CD4-positive, alpha-beta T cell (primary cell): ENCODE results near the gene TRMT10A. TPM values are rescaled to one million over a fixed set of nuclear protein-coding genes. Genes with fewer than 3 reads are reported as not detected.

Experiments
- ATAC-seq: fragments of 200-7000 bp; cut with Tn5 transposase; one replicate; pipeline ENCODE4 v1.10.0; 2022; ENCODE audit warnings: mild to moderate bottlenecking; ENCODE audit not compliant: poor library complexity
- CTCF ChIA-PET: fragments of 350-600 bp; sonication (Branson Sonifier 250); formaldehyde crosslinking; loops from one replicate; lab custom pipeline; 2021; ENCODE audit warnings: antibody characterized with exemption, inconsistent platforms; lab: Charles Lee
- POLR2A ChIA-PET: fragments of 350-600 bp; sonication (Branson Sonifier 250); formaldehyde crosslinking; loops from one replicate; lab custom pipeline; 2021; ENCODE audit warnings: antibody characterized with exemption, inconsistent platforms; lab: Charles Lee
- DNase-seq, 14 experiments: peaks; one replicate each; pipeline ENCODE4 v3.0.0-alpha.2; 2013 to 2020; ENCODE audit warnings: mixed read lengths in 2 of 14
- H3K27ac ChIP-seq, 2 donors: one replicate each; pipeline versions ENCODE4 v1.5.1 to v1.7.0; 2013; ENCODE audit warnings: low read length in 2 of 2, low read depth in 1 of 2, mild to moderate bottlenecking in 1 of 2
- H3K27me3 ChIP-seq, 2 experiments: 1 replicate in 1 of 2; 2 replicates in 1 of 2; pipeline versions ENCODE4 v1.6.1 to v1.7.0; 2013; ENCODE audit warnings: low read length in 2 of 2, control low read depth in 1 of 2, mild to moderate bottlenecking in 1 of 2, moderate library complexity in 1 of 2; ENCODE audit not compliant: insufficient read depth in 2 of 2, control insufficient read depth in 1 of 2
- H3K36me3 ChIP-seq: one replicate; pipeline ENCODE4 v1.6.1; 2013; ENCODE audit warnings: low read length, control low read depth; ENCODE audit not compliant: insufficient read depth
- H3K4me1 ChIP-seq: one replicate; pipeline ENCODE4 v1.6.1; 2013; ENCODE audit warnings: low read length, control low read depth; ENCODE audit not compliant: insufficient read depth
- H3K4me3 ChIP-seq: one replicate; pipeline ENCODE4 v1.5.1; 2013; ENCODE audit warnings: mild to moderate bottlenecking, low read length, moderate library complexity
- H3K9me3 ChIP-seq, 2 experiments: 1 replicate in 1 of 2; 2 replicates in 1 of 2; pipeline versions ENCODE4 v1.6.1 to v1.7.0; 2013; ENCODE audit warnings: low read length in 2 of 2, mild to moderate bottlenecking in 2 of 2, control low read depth in 1 of 2, moderate library complexity in 1 of 2; ENCODE audit not compliant: control insufficient read depth in 1 of 2, insufficient read depth in 1 of 2
- H3K27ac Mint-ChIP-seq: one replicate; pipeline ENCODE4 v1.8.0; 2020; ENCODE audit warnings: mixed read lengths
- H3K27me3 Mint-ChIP-seq: one replicate; pipeline ENCODE4 v1.8.0; 2021; ENCODE audit warnings: mixed read lengths
- H3K36me3 Mint-ChIP-seq: one replicate; pipeline ENCODE4 v1.8.0; 2021; ENCODE audit warnings: low read depth, mixed read lengths
- H3K4me1 Mint-ChIP-seq: one replicate; pipeline ENCODE4 v1.8.0; 2021; ENCODE audit warnings: low read depth, mixed read lengths
- H3K4me3 Mint-ChIP-seq: one replicate; pipeline ENCODE4 v1.8.0; 2020; ENCODE audit warnings: mild to moderate bottlenecking, mixed read lengths
- H3K9me3 Mint-ChIP-seq: one replicate; pipeline ENCODE4 v1.8.0; 2020; ENCODE audit warnings: mixed read lengths
- intact Hi-C, 2 experiments: fragments of 100-400 bp; cut with DNase I in 1 of 2; cut with micrococcal nuclease in 1 of 2; formaldehyde crosslinking; loops; one replicate each; pipeline versions ENCODE4 v1.15.1 to v1.9.0; 2023 to 2025; cut with DNase I, micrococcal nuclease
- total RNA-seq, 174 experiments: library from RNA in 2 of 174; stranded (reverse) in 2 of 174; gene quantifications; one replicate each; pipeline ENCODE4 v1.2.3 and lab custom pipeline; 2021 to 2026
- TF ChIP-seq, protein P1 (sequence below): fragments of 200-600 bp; IDR thresholded peaks from one replicate; pipeline ENCODE4 v1.8.0; 2022; ENCODE audit warnings: antibody characterized with exemption, mild to moderate bottlenecking

Gene TRMT10A
- total RNA-seq, 2 experiments from 2014 or later = 1.6 to 2.0 TPM

GRCh38 chr4:99587803-99588202, 24.0 kb upstream of the TRMT10A start:
- Mint-ChIP-seq H3K4me1 (no peaks in the 10 kb centered on the region), H3K27ac (no peak overlapping the region), H3K27me3 (peaks cover 9% of the 10 kb centered on the region), H3K36me3 (no peaks in the 10 kb centered on the region), H3K9me3 (no peaks in the 10 kb centered on the region), H3K4me3 (no peak overlapping the region)
- TF ChIP-seq, protein P1, sequence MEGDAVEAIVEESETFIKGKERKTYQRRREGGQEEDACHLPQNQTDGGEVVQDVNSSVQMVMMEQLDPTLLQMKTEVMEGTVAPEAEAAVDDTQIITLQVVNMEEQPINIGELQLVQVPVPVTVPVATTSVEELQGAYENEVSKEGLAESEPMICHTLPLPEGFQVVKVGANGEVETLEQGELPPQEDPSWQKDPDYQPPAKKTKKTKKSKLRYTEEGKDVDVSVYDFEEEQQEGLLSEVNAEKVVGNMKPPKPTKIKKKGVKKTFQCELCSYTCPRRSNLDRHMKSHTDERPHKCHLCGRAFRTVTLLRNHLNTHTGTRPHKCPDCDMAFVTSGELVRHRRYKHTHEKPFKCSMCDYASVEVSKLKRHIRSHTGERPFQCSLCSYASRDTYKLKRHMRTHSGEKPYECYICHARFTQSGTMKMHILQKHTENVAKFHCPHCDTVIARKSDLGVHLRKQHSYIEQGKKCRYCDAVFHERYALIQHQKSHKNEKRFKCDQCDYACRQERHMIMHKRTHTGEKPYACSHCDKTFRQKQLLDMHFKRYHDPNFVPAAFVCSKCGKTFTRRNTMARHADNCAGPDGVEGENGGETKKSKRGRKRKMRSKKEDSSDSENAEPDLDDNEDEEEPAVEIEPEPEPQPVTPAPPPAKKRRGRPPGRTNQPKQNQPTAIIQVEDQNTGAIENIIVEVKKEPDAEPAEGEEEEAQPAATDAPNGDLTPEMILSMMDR = no peak
- Histone ChIP-seq H3K4me3 (no peak overlapping the region), H3K27ac (no peak overlapping the region), H3K36me3 (no peaks in the 10 kb centered on the region), H3K4me1 (no peaks in the 10 kb centered on the region), H3K27me3 (peaks cover 0 to 4% of the 10 kb centered on the region in 2 experiments), H3K9me3 (no peaks in the 10 kb centered on the region)
- ATAC-seq (no peak), DNase-seq (no peak)
- CTCF ChIA-PET = no interaction called here
- intact Hi-C loops = no loop called here
- POLR2A ChIA-PET = no interaction called here

DNA sequence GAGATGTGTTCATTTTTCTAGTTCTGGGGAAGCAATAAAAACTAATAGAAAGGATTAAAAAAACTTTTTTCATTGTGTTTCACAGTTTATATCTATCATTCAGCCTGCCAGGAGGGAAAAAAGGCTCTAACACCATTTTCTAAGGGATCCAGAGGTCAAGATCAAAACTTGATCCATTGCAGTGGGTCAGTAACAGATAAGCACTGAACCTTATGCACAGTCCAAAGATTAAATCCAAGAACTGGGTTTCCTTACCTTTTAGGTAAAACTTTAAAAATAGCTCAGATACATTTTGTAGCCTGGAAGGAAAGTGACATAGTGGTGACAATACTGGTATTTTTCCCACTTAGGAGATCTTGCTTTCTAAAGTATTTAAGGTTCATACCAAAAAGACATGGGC, 23.5 kb upstream of the TRMT10A start:
- ATAC-seq (no peak), DNase-seq (no peak)
- POLR2A ChIA-PET = no interaction called here
- no peak overlapping the region for H3K27ac Mint-ChIP-seq
- Histone ChIP-seq H3K36me3 (no peaks in the 10 kb centered on the region), H3K27me3 (peaks cover 0 to 4% of the 10 kb centered on the region in 2 experiments), H3K9me3 (no peaks in the 10 kb centered on the region), H3K4me3 (no peak overlapping the region), H3K4me1 (no peaks in the 10 kb centered on the region), H3K27ac (no peak overlapping the region)
- H3K4me3 Mint-ChIP-seq = no peak overlapping the region
- peaks cover 14% of the 10 kb centered on the region for H3K27me3 Mint-ChIP-seq
- CTCF ChIA-PET = no interaction called here
- no peaks in the 10 kb centered on the region for H3K9me3 Mint-ChIP-seq
- TF ChIP-seq, protein P1 = no peak
- no peaks in the 10 kb centered on the region for H3K4me1 Mint-ChIP-seq
- no peaks in the 10 kb centered on the region for H3K36me3 Mint-ChIP-seq
- intact Hi-C loops = no loop called here

GRCh38 chr4:99586797-99587196, 23.0 kb upstream of the TRMT10A start:
- ChIA-PET CTCF (no interaction called here), POLR2A (no interaction called here)
- no peak overlapping the region for H3K4me3 Mint-ChIP-seq
- H3K9me3 Mint-ChIP-seq = no peaks in the 10 kb centered on the region
- TF ChIP-seq, protein P1 = no peak
- H3K27ac Mint-ChIP-seq = no peak overlapping the region
- intact Hi-C loops = no loop called here
- Histone ChIP-seq H3K9me3 (no peaks in the 10 kb centered on the region), H3K36me3 (no peaks in the 10 kb centered on the region), H3K4me1 (no peaks in the 10 kb centered on the region), H3K27ac (no peak overlapping the region), H3K27me3 (peaks cover 0 to 4% of the 10 kb centered on the region in 2 experiments), H3K4me3 (no peak overlapping the region)
- H3K27me3 Mint-ChIP-seq = peaks cover 19% of the 10 kb centered on the region
- H3K4me1 Mint-ChIP-seq = no peaks in the 10 kb centered on the region
- H3K36me3 Mint-ChIP-seq = no peaks in the 10 kb centered on the region
- no peak for ATAC-seq
- DNase-seq = no peak
